ENCODE measurements around the gene ITIH5. TPM values are rescaled to one million over a fixed set of nuclear protein-coding genes. Genes with fewer than 3 reads are reported as not detected.

The ITIH5 gene
- total RNA-seq, 1 donor from 2014 or later: 4.0 TPM

- Histone ChIP-seq H3K4me3 (ENCODE audit: insufficient read depth, low read depth, low read length) (no peak overlapping the region), H3K27me3 (ENCODE audit: insufficient read depth, low read length) (no peaks in the 10 kb centered on the region), H3K36me3 (ENCODE audit: insufficient read depth, low read length) (no peaks in the 10 kb centered on the region), H3K4me1 (ENCODE audit: insufficient read depth, low read length) (no peaks in the 10 kb centered on the region), H3K27ac (ENCODE audit: low read depth, low read length) (no peak overlapping the region), H3K9me3 (ENCODE audit: insufficient read depth, low read depth, low read length) (no peaks in the 10 kb centered on the region), H3K4me2 (ENCODE audit: low read length) (no peak overlapping the region), H3K79me2 (ENCODE audit: insufficient read depth, low read length) (no peaks in the 10 kb centered on the region), H2AFZ (ENCODE audit: low read depth, low read length) (no peak overlapping the region), H4K20me1 (ENCODE audit: insufficient read depth, low read length) (no peaks in the 10 kb centered on the region), H3K9ac (ENCODE audit: low read length) (no peak overlapping the region)
- no peaks in the 10 kb centered on the region for H3K4me1 Mint-ChIP-seq (ENCODE audit: low read depth, unreplicated experiment)
- H3K27ac Mint-ChIP-seq (ENCODE audit: unreplicated experiment): no peak overlapping the region
- no peak for FAIRE-seq
- H3K9me3 Mint-ChIP-seq (ENCODE audit: unreplicated experiment): peaks cover 5% of the 10 kb centered on the region
- H3K4me3 Mint-ChIP-seq (ENCODE audit: unreplicated experiment): no peak overlapping the region
- no peaks in the 10 kb centered on the region for H3K36me3 Mint-ChIP-seq (ENCODE audit: low read depth, unreplicated experiment)
- TF ChIP-seq EZH2 (IDR thresholded peaks at IDR 0.05; ENCODE audit: insufficient read depth, low read length) (no peak), CTCF (IDR thresholded peaks at IDR 0.05; ENCODE audit: insufficient read depth, low read depth, low read length) (no peak)
- H3K27me3 Mint-ChIP-seq (ENCODE audit: low read depth, unreplicated experiment): peaks cover 5% of the 10 kb centered on the region
- DNase-seq (ENCODE audit: low read depth): no peak
Measured at GRCh38 chr10:7710446-7710845, 43.7 kb upstream of the ITIH5 start.

- Histone ChIP-seq H3K9me3 (ENCODE audit: insufficient read depth, low read depth, low read length) (no peaks in the 10 kb centered on the region), H2AFZ (ENCODE audit: low read depth, low read length) (no peak overlapping the region), H3K36me3 (ENCODE audit: insufficient read depth, low read length) (no peaks in the 10 kb centered on the region), H3K4me3 (ENCODE audit: insufficient read depth, low read depth, low read length) (no peak overlapping the region), H3K9ac (ENCODE audit: low read length) (no peak overlapping the region), H3K4me1 (ENCODE audit: insufficient read depth, low read length) (no peaks in the 10 kb centered on the region), H3K79me2 (ENCODE audit: insufficient read depth, low read length) (no peaks in the 10 kb centered on the region), H3K27me3 (ENCODE audit: insufficient read depth, low read length) (peaks cover 3% of the 10 kb centered on the region), H3K27ac (ENCODE audit: low read depth, low read length) (no peak overlapping the region), H4K20me1 (ENCODE audit: insufficient read depth, low read length) (no peaks in the 10 kb centered on the region), H3K4me2 (ENCODE audit: low read length) (no peak overlapping the region)
- Mint-ChIP-seq H3K36me3 (ENCODE audit: low read depth, unreplicated experiment) (no peaks in the 10 kb centered on the region), H3K4me3 (ENCODE audit: unreplicated experiment) (no peak overlapping the region), H3K4me1 (ENCODE audit: low read depth, unreplicated experiment) (no peaks in the 10 kb centered on the region), H3K27ac (ENCODE audit: unreplicated experiment) (no peak overlapping the region), H3K9me3 (ENCODE audit: unreplicated experiment) (peaks cover 4% of the 10 kb centered on the region), H3K27me3 (ENCODE audit: low read depth, unreplicated experiment) (peaks cover 6% of the 10 kb centered on the region)
- TF ChIP-seq CTCF (IDR thresholded peaks at IDR 0.05; ENCODE audit: insufficient read depth, low read depth, low read length) (no peak), EZH2 (IDR thresholded peaks at IDR 0.05; ENCODE audit: insufficient read depth, low read length) (no peak)
- FAIRE-seq: no peak
- DNase-seq (ENCODE audit: low read depth): no peak
Measured at GRCh38 chr10:7708832-7709231, 42.1 kb upstream of the ITIH5 start.

- DNase-seq (ENCODE audit: low read depth) (no peak), FAIRE-seq (no peak)
- no peaks in the 10 kb centered on the region for H3K36me3 Mint-ChIP-seq (ENCODE audit: low read depth, unreplicated experiment)
- Histone ChIP-seq H3K9ac (ENCODE audit: low read length) (no peak overlapping the region), H4K20me1 (ENCODE audit: insufficient read depth, low read length) (no peaks in the 10 kb centered on the region), H3K9me3 (ENCODE audit: insufficient read depth, low read depth, low read length) (no peaks in the 10 kb centered on the region), H3K79me2 (ENCODE audit: insufficient read depth, low read length) (no peaks in the 10 kb centered on the region), H2AFZ (ENCODE audit: low read depth, low read length) (no peak overlapping the region), H3K36me3 (ENCODE audit: insufficient read depth, low read length) (no peaks in the 10 kb centered on the region), H3K27me3 (ENCODE audit: insufficient read depth, low read length) (peaks cover 5% of the 10 kb centered on the region), H3K4me1 (ENCODE audit: insufficient read depth, low read length) (no peaks in the 10 kb centered on the region), H3K27ac (ENCODE audit: low read depth, low read length) (no peak overlapping the region), H3K4me2 (ENCODE audit: low read length) (no peak overlapping the region), H3K4me3 (ENCODE audit: insufficient read depth, low read depth, low read length) (no peak overlapping the region)
- H3K27ac Mint-ChIP-seq (ENCODE audit: unreplicated experiment): no peak overlapping the region
- peaks cover 11% of the 10 kb centered on the region for H3K27me3 Mint-ChIP-seq (ENCODE audit: low read depth, unreplicated experiment)
- no peak overlapping the region for H3K4me3 Mint-ChIP-seq (ENCODE audit: unreplicated experiment)
- H3K9me3 Mint-ChIP-seq (ENCODE audit: unreplicated experiment): peaks cover 4% of the 10 kb centered on the region
- H3K4me1 Mint-ChIP-seq (ENCODE audit: low read depth, unreplicated experiment): no peaks in the 10 kb centered on the region
- no peak for TF ChIP-seq CTCF (IDR thresholded peaks at IDR 0.05; ENCODE audit: insufficient read depth, low read depth, low read length)
- no peak for TF ChIP-seq EZH2 (IDR thresholded peaks at IDR 0.05; ENCODE audit: insufficient read depth, low read length)
Measured at GRCh38 chr10:7707858-7708622, 41.3 kb upstream of the ITIH5 start.
